Brain microvascular endothelial cell (primary cell): ENCODE data around the gene CUL5.

ENCODE experiments used
- DNase-seq: peaks from one replicate; pipeline ENCODE4 v3.0.0-alpha.2; 2020
- H3K27ac ChIP-seq: fragments of 250-450 bp; sonication (Bioruptor Pico); 2 replicates; pipeline ENCODE4 v1.5.1; 2020; ENCODE audit warnings: mild to moderate bottlenecking, moderate library complexity
- H3K27me3 ChIP-seq: fragments of 250-450 bp; sonication (Bioruptor Pico); replicated peaks from 2 replicates; pipeline ENCODE4 v1.5.1; 2020; ENCODE audit warnings: mild to moderate bottlenecking
- H3K36me3 ChIP-seq: fragments of 250-450 bp; sonication (Bioruptor Pico); replicated peaks from 2 replicates; pipeline ENCODE4 v1.5.1; 2020; ENCODE audit warnings: mild to moderate bottlenecking
- H3K4me3 ChIP-seq: 2 replicates; pipeline ENCODE4 v1.5.1; 2011; ENCODE audit warnings: low read depth, mild to moderate bottlenecking, control low read depth, low read length, moderate library complexity
- in situ Hi-C: cut with HindIII; loops from 2 replicates; pipeline ENCODE4 v1.10.0; 2017; ENCODE audit warnings: low sequenced_read_pairs, low pct_ligation_motif_present
- TF ChIP-seq, protein P1 (sequence below): IDR thresholded peaks from 2 replicates; pipeline ENCODE4 v1.5.1; 2011; ENCODE audit warnings: low read depth, mild to moderate bottlenecking, moderate library complexity, low read length, control low read depth, inconsistent platforms; ENCODE audit errors: missing control alignments

CUL5 gene

GRCh38 chr11:107970049-107970448 is 38.6 kb upstream of the CUL5 start:
- Histone ChIP-seq H3K27ac (no peak overlapping the region), H3K4me3 (no peak overlapping the region), H3K27me3 (no peaks in the 10 kb centered on the region), H3K36me3 (no peaks in the 10 kb centered on the region)
- no peak for DNase-seq
- TF ChIP-seq, protein P1, sequence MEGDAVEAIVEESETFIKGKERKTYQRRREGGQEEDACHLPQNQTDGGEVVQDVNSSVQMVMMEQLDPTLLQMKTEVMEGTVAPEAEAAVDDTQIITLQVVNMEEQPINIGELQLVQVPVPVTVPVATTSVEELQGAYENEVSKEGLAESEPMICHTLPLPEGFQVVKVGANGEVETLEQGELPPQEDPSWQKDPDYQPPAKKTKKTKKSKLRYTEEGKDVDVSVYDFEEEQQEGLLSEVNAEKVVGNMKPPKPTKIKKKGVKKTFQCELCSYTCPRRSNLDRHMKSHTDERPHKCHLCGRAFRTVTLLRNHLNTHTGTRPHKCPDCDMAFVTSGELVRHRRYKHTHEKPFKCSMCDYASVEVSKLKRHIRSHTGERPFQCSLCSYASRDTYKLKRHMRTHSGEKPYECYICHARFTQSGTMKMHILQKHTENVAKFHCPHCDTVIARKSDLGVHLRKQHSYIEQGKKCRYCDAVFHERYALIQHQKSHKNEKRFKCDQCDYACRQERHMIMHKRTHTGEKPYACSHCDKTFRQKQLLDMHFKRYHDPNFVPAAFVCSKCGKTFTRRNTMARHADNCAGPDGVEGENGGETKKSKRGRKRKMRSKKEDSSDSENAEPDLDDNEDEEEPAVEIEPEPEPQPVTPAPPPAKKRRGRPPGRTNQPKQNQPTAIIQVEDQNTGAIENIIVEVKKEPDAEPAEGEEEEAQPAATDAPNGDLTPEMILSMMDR: no peak
- in situ Hi-C loops: no loop called here

DNA sequence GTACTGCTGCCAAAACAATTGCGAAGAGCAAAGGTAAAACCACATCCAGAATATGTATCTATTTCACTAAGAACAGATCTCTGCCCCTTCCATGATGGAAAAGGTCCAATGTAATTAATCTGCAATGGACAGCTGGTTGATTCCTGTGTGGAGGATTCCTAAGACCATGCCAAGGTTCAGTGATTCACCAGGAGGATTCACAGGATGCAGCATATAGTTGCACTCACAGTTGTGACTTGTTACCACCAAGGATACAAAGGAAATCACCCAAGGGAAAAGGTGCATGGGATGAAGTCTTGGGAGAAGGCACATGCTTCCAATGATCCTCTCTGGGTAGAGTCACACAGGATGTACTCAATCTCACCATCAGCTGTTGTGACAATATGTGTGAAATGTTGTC is 35.1 kb upstream of the CUL5 start:
- Histone ChIP-seq H3K36me3 (no peaks in the 10 kb centered on the region), H3K27me3 (no peaks in the 10 kb centered on the region), H3K27ac (no peak overlapping the region), H3K4me3 (no peak overlapping the region)
- no peak for DNase-seq
- TF ChIP-seq, protein P1: no peak
- in situ Hi-C loops: no loop called here

GRCh38 chr11:107988397-107989158 is 20.1 kb upstream of the CUL5 start:
- in situ Hi-C loops: no loop called here
- TF ChIP-seq, protein P1: no peak
- no peaks in the 10 kb centered on the region for H3K36me3 ChIP-seq
- H3K27ac ChIP-seq: no peak overlapping the region
- no peak for DNase-seq
- H3K4me3 ChIP-seq: no peak overlapping the region
- H3K27me3 ChIP-seq: no peaks in the 10 kb centered on the region

DNA sequence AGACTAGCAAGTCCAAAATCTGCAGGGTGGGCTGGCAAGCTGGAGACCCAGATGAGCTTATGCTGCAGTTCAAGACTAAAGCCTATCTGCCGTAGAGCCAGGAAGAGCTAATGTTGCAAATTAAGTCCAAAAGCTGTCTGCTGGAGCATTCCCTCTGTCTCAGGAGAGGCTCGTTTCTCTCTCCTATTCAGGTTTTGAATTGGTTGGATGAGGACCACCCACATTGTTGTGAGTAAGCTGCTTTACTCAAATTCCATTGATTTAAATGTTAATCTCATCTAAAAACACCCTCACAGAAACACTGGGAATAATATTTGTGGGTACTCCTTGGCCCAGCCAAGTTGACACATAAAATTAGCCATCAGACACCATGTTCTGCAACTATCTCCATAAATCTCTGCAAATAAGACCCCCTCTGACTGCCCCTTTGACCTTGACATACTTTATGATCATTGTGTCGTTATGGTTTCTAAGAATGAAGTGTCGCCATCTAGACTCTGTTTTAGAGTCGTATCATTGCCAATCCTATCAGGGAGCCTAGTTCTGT is 16.8 kb upstream of the CUL5 start:
- TF ChIP-seq, protein P1: no peak
- no peaks in the 10 kb centered on the region for H3K36me3 ChIP-seq
- no peak overlapping the region for H3K4me3 ChIP-seq
- in situ Hi-C loops: no loop called here
- H3K27ac ChIP-seq: no peak overlapping the region
- DNase-seq: no peak
- no peaks in the 10 kb centered on the region for H3K27me3 ChIP-seq

GRCh38 chr11:107996006-107996776 is 12.5 kb upstream of the CUL5 start:
- TF ChIP-seq, protein P1: no peak
- Histone ChIP-seq H3K27ac (no peak overlapping the region), H3K4me3 (no peak overlapping the region), H3K27me3 (no peaks in the 10 kb centered on the region), H3K36me3 (no peaks in the 10 kb centered on the region)
- no peak for DNase-seq
- in situ Hi-C loops: no loop called here
